Mesendoderm (in vitro differentiated cells): ENCODE data around the gene MGAM2.

ENCODE experiments used
- DNase-seq: peaks from one replicate; pipeline ENCODE4 v3.0.0; 2013
- H2AK5ac ChIP-seq: 2 replicates; pipeline ENCODE4 v1.6.1; 2013; ENCODE audit warnings: low read length, inconsistent platforms
- H2BK120ac ChIP-seq: 2 replicates; pipeline ENCODE4 v1.6.1; 2013; ENCODE audit warnings: low read depth, mild to moderate bottlenecking, low read length, moderate library complexity, mixed read lengths
- H2BK15ac ChIP-seq: replicated peaks from 2 replicates; pipeline ENCODE4 v1.6.1; 2013; ENCODE audit warnings: low read depth, mild to moderate bottlenecking, moderate library complexity
- H2BK5ac ChIP-seq: 2 replicates; pipeline ENCODE4 v1.6.1; 2013; ENCODE audit warnings: low read length, inconsistent platforms
- H3K18ac ChIP-seq: 2 replicates; pipeline ENCODE4 v1.6.1; 2013; ENCODE audit warnings: mild to moderate bottlenecking, low read length, mixed read lengths
- H3K23ac ChIP-seq: one replicate; pipeline ENCODE4 v1.6.1; 2013; ENCODE audit warnings: low read length
- H3K27ac ChIP-seq: 2 replicates; pipeline ENCODE4 v1.5.1; 2013; ENCODE audit warnings: low read depth, mild to moderate bottlenecking, inconsistent platforms, low read length, moderate library complexity
- H3K27me3 ChIP-seq: 2 replicates; pipeline ENCODE4 v1.6.1; 2013; ENCODE audit warnings: low read length, control low read depth, mild to moderate bottlenecking, inconsistent platforms; ENCODE audit not compliant: insufficient read depth, poor library complexity
- H3K36me3 ChIP-seq: 2 replicates; pipeline ENCODE4 v1.6.1; 2013; ENCODE audit warnings: low read length, inconsistent platforms; ENCODE audit not compliant: control insufficient read depth, insufficient read depth
- H3K4ac ChIP-seq: one replicate; pipeline ENCODE4 v1.6.1; 2013; ENCODE audit warnings: low read depth, mild to moderate bottlenecking, low read length, moderate library complexity
- H3K4me1 ChIP-seq: 2 replicates; pipeline ENCODE4 v1.6.1; 2013; ENCODE audit warnings: low read depth, low read length, inconsistent platforms; ENCODE audit not compliant: control insufficient read depth
- H3K4me2 ChIP-seq: 2 replicates; pipeline ENCODE4 v1.6.1; 2013; ENCODE audit warnings: low read length
- H3K4me3 ChIP-seq: 2 replicates; pipeline ENCODE4 v1.5.1; 2013; ENCODE audit warnings: mild to moderate bottlenecking, low read length
- H3K56ac ChIP-seq: one replicate; pipeline ENCODE4 v1.6.1; 2013; ENCODE audit warnings: low read length
- H3K79me1 ChIP-seq: 2 replicates; pipeline ENCODE4 v1.6.1; 2013; ENCODE audit warnings: low read length, inconsistent platforms
- H3K79me2 ChIP-seq: 2 replicates; pipeline ENCODE4 v1.6.1; 2013; ENCODE audit warnings: mild to moderate bottlenecking, low read length; ENCODE audit not compliant: control insufficient read depth, insufficient read depth
- H3K9ac ChIP-seq: 2 replicates; pipeline ENCODE4 v1.6.1; 2013; ENCODE audit warnings: low read length, inconsistent platforms
- H4K5ac ChIP-seq: one replicate; pipeline ENCODE4 v1.6.1; 2013; ENCODE audit warnings: low read length
- H4K8ac ChIP-seq: one replicate; pipeline ENCODE4 v1.6.1; 2013; ENCODE audit warnings: low read depth, mild to moderate bottlenecking, control low read depth, low read length, moderate library complexity
- WGBS: extraction: QIAGEN DNeasy Blood & Tissue Kit; methylation state at CpG from one replicate; pipeline ENCODE4 v1.1.7; 2013; ENCODE audit warnings: low lambda C conversion rate, missing lambda C conversion rate; ENCODE audit not compliant: insufficient coverage; ENCODE audit errors: extremely low coverage; 5-methylcytosine and 5-hydroxymethylcytosine counted together

MGAM2 gene

GRCh38 chr7:142123184-142123583, 11.7 kb downstream of the MGAM2 start:
- Histone ChIP-seq H3K4me1 (no peaks in the 10 kb centered on the region), H3K9ac (no peak overlapping the region), H3K27me3 (no peaks in the 10 kb centered on the region), H3K18ac (no peak overlapping the region), H3K79me1 (no peaks in the 10 kb centered on the region), H4K5ac (no peak overlapping the region), H3K4me2 (no peak overlapping the region), H2BK15ac (no peak overlapping the region), H2BK120ac (no peak overlapping the region), H2BK5ac (no peak overlapping the region), H3K27ac (no peak overlapping the region), H3K4me3 (no peak overlapping the region), H3K23ac (no peak overlapping the region), H3K56ac (no peak overlapping the region), H3K36me3 (no peaks in the 10 kb centered on the region), H3K4ac (no peak overlapping the region), H4K8ac (no peak overlapping the region), H3K79me2 (no peaks in the 10 kb centered on the region), H2AK5ac (no peak overlapping the region)
- no peak for DNase-seq
- no CpG with 5 or more reads among the region's 3 CpGs for WGBS

- H3K27me3 ChIP-seq: no peaks in the 10 kb centered on the region
- no peak overlapping the region for H4K8ac ChIP-seq
- no peak overlapping the region for H3K9ac ChIP-seq
- H3K4me2 ChIP-seq: no peak overlapping the region
- H4K5ac ChIP-seq: no peak overlapping the region
- H3K4me1 ChIP-seq: no peaks in the 10 kb centered on the region
- no CpG with 5 or more reads among the region's 1 CpG for WGBS
- no peak overlapping the region for H3K4ac ChIP-seq
- no peak overlapping the region for H2BK15ac ChIP-seq
- H3K79me1 ChIP-seq: no peaks in the 10 kb centered on the region
- H2BK5ac ChIP-seq: no peak overlapping the region
- H3K27ac ChIP-seq: no peak overlapping the region
- no peaks in the 10 kb centered on the region for H3K36me3 ChIP-seq
- no peak overlapping the region for H3K23ac ChIP-seq
- H3K79me2 ChIP-seq: no peaks in the 10 kb centered on the region
- no peak overlapping the region for H3K56ac ChIP-seq
- H3K18ac ChIP-seq: no peak overlapping the region
- H2BK120ac ChIP-seq: no peak overlapping the region
- H3K4me3 ChIP-seq: no peak overlapping the region
- DNase-seq: no peak
- no peak overlapping the region for H2AK5ac ChIP-seq
Observed at GRCh38 chr7:142125256-142125955, 13.9 kb downstream of the MGAM2 start.

GRCh38 chr7:142130267-142130666, 18.7 kb downstream of the MGAM2 start:
- H3K79me1 ChIP-seq: no peaks in the 10 kb centered on the region
- no peaks in the 10 kb centered on the region for H3K27me3 ChIP-seq
- H4K5ac ChIP-seq: no peak overlapping the region
- no peaks in the 10 kb centered on the region for H3K36me3 ChIP-seq
- H3K4me3 ChIP-seq: no peak overlapping the region
- no peak overlapping the region for H3K56ac ChIP-seq
- H3K23ac ChIP-seq: no peak overlapping the region
- H2BK5ac ChIP-seq: no peak overlapping the region
- no peaks in the 10 kb centered on the region for H3K4me1 ChIP-seq
- DNase-seq: no peak
- H3K4ac ChIP-seq: no peak overlapping the region
- H3K9ac ChIP-seq: no peak overlapping the region
- H3K27ac ChIP-seq: no peak overlapping the region
- no CpG with 5 or more reads among the region's 2 CpGs for WGBS
- no peak overlapping the region for H3K18ac ChIP-seq
- H3K4me2 ChIP-seq: no peak overlapping the region
- H3K79me2 ChIP-seq: no peaks in the 10 kb centered on the region
- no peak overlapping the region for H4K8ac ChIP-seq
- H2BK120ac ChIP-seq: no peak overlapping the region
- H2BK15ac ChIP-seq: no peak overlapping the region
- no peak overlapping the region for H2AK5ac ChIP-seq

GRCh38 chr7:142131439-142132185, 20.1 kb downstream of the MGAM2 start:
- no peak overlapping the region for H2AK5ac ChIP-seq
- H3K79me2 ChIP-seq: no peaks in the 10 kb centered on the region
- no peak overlapping the region for H3K27ac ChIP-seq
- H2BK5ac ChIP-seq: no peak overlapping the region
- no peak overlapping the region for H3K18ac ChIP-seq
- H3K56ac ChIP-seq: no peak overlapping the region
- H2BK15ac ChIP-seq: no peak overlapping the region
- H4K8ac ChIP-seq: no peak overlapping the region
- no peaks in the 10 kb centered on the region for H3K36me3 ChIP-seq
- WGBS: no CpG with 5 or more reads among the region's 4 CpGs
- H3K23ac ChIP-seq: no peak overlapping the region
- no peak for DNase-seq
- no peak overlapping the region for H3K4me3 ChIP-seq
- no peak overlapping the region for H3K9ac ChIP-seq
- no peak overlapping the region for H2BK120ac ChIP-seq
- H3K4me2 ChIP-seq: no peak overlapping the region
- no peaks in the 10 kb centered on the region for H3K27me3 ChIP-seq
- H4K5ac ChIP-seq: no peak overlapping the region
- no peaks in the 10 kb centered on the region for H3K4me1 ChIP-seq
- H3K79me1 ChIP-seq: no peaks in the 10 kb centered on the region
- H3K4ac ChIP-seq: no peak overlapping the region

- H3K4ac ChIP-seq: no peak overlapping the region
- no peak overlapping the region for H2BK15ac ChIP-seq
- H3K79me1 ChIP-seq: no peaks in the 10 kb centered on the region
- H3K36me3 ChIP-seq: no peaks in the 10 kb centered on the region
- no peak overlapping the region for H3K4me2 ChIP-seq
- no peak overlapping the region for H3K23ac ChIP-seq
- H3K27ac ChIP-seq: no peak overlapping the region
- no peaks in the 10 kb centered on the region for H3K27me3 ChIP-seq
- H3K4me1 ChIP-seq: no peaks in the 10 kb centered on the region
- no peak overlapping the region for H2BK5ac ChIP-seq
- H3K18ac ChIP-seq: no peak overlapping the region
- H3K9ac ChIP-seq: no peak overlapping the region
- no CpG with 5 or more reads among the region's 8 CpGs for WGBS
- no peak overlapping the region for H2AK5ac ChIP-seq
- no peaks in the 10 kb centered on the region for H3K79me2 ChIP-seq
- no peak overlapping the region for H3K56ac ChIP-seq
- H3K4me3 ChIP-seq: no peak overlapping the region
- H2BK120ac ChIP-seq: no peak overlapping the region
- DNase-seq: no peak
- H4K8ac ChIP-seq: no peak overlapping the region
- H4K5ac ChIP-seq: no peak overlapping the region
Observed at GRCh38 chr7:142133731-142134148, 22.2 kb downstream of the MGAM2 start.
